ENCODE measurements around the gene ING1.
A peak's percentile ranks its signal among the peaks of the same experiment; 100 is the strongest.

Gene ING1

GRCh38 chr13:110713981-110714796, 689 bp downstream of the ING1 start:
- H3K27ac ChIP-seq (ENCODE audit: low read depth, low read length, poor library complexity, severe bottlenecking): peak overlapping the region; percentile 90
- H3K79me2 ChIP-seq (ENCODE audit: insufficient read depth, low read length): peaks cover 39% of the 10 kb centered on the region
- peak overlapping the region; percentile 67 for H3K4me2 ChIP-seq (ENCODE audit: low read length)
- no peak overlapping the region for H2AFZ ChIP-seq (ENCODE audit: low read length)
- peaks cover 32% of the 10 kb centered on the region for H3K4me1 ChIP-seq (ENCODE audit: insufficient read depth, low read length, severe bottlenecking)
- no peaks in the 10 kb centered on the region for H3K9me2 ChIP-seq (ENCODE audit: low read depth, low read length)
- peaks cover 8% of the 10 kb centered on the region; the same call in 1 of the 2 replicates for H4K20me1 ChIP-seq (ENCODE audit: insufficient read depth, low read length)
- H3K27me3 ChIP-seq (ENCODE audit: insufficient read depth, low read length): no peaks in the 10 kb centered on the region
- H3K9me3 ChIP-seq (ENCODE audit: low read length): no peaks in the 10 kb centered on the region
- peak overlapping the region; percentile 88 for H3K9ac ChIP-seq (ENCODE audit: low read length)
- peaks cover 5% of the 10 kb centered on the region for H3K36me3 ChIP-seq (ENCODE audit: insufficient read depth, low read length)
- TF ChIP-seq CTCF (IDR thresholded peaks at IDR 0.05; ENCODE audit: low read length): peak; percentile 28; the same call in 1 of the 2 replicates
- TF ChIP-seq EZH2 (IDR thresholded peaks at IDR 0.05; ENCODE audit: borderline replicate concordance, low read length): no peak
- H3F3A ChIP-seq (ENCODE audit: insufficient read depth, low read length): no peaks in the 10 kb centered on the region; the same call in 1 of the 2 replicates
- H3K4me3 ChIP-seq (ENCODE audit: low read depth, low read length, poor library complexity, severe bottlenecking): peak overlapping the region; percentile 78

DNA sequence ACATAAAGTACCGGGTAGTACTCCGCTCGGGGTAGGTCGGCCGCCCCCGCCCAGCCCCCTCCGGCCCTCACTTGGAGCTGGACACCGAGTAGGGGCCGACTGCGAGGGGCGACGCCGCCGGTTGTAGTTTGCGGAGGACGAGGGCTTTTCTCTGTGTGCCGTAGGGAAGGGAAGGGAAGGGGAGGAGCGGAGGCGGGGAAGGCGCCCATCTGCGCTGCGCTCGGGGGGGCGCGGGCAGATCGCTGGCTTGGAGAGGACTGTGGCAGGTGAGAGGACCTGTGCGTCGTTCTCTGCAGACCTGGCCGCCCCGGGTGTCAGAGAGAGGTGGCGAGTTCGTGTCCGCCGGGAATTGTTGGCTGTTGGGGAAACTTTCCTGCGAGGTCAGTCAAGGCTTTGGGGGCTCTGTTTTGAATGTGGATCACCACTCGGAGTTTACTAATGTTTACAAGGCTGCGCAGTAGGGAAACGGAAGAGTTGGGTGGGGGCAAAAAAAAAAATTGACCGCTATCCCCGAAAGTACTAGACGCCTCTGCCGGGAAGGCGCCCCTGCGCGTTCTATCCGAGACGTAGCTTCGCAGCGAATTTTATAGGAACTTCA, 1.4 kb downstream of the ING1 start:
- peak overlapping the region; percentile 88 for H3K9ac ChIP-seq (ENCODE audit: low read length)
- TF ChIP-seq EZH2 (IDR thresholded peaks at IDR 0.05; ENCODE audit: borderline replicate concordance, low read length) (no peak), CTCF (IDR thresholded peaks at IDR 0.05; ENCODE audit: low read length) (no peak; the same call in 1 of the 2 replicates)
- peaks cover 8% of the 10 kb centered on the region; the same call in 1 of the 2 replicates for H4K20me1 ChIP-seq (ENCODE audit: insufficient read depth, low read length)
- no peaks in the 10 kb centered on the region for H3K27me3 ChIP-seq (ENCODE audit: insufficient read depth, low read length)
- peaks cover 32% of the 10 kb centered on the region for H3K4me1 ChIP-seq (ENCODE audit: insufficient read depth, low read length, severe bottlenecking)
- no peak overlapping the region for H2AFZ ChIP-seq (ENCODE audit: low read length)
- H3K4me3 ChIP-seq (ENCODE audit: low read depth, low read length, poor library complexity, severe bottlenecking): peak overlapping the region; percentile 78
- H3K9me2 ChIP-seq (ENCODE audit: low read depth, low read length): no peaks in the 10 kb centered on the region
- H3K4me2 ChIP-seq (ENCODE audit: low read length): peak overlapping the region; percentile 67
- no peaks in the 10 kb centered on the region for H3K9me3 ChIP-seq (ENCODE audit: low read length)
- no peaks in the 10 kb centered on the region; the same call in 1 of the 2 replicates for H3F3A ChIP-seq (ENCODE audit: insufficient read depth, low read length)
- peaks cover 46% of the 10 kb centered on the region for H3K79me2 ChIP-seq (ENCODE audit: insufficient read depth, low read length)
- H3K27ac ChIP-seq (ENCODE audit: low read depth, low read length, poor library complexity, severe bottlenecking): peak overlapping the region; percentile 90
- H3K36me3 ChIP-seq (ENCODE audit: insufficient read depth, low read length): peaks cover 12% of the 10 kb centered on the region

DNA sequence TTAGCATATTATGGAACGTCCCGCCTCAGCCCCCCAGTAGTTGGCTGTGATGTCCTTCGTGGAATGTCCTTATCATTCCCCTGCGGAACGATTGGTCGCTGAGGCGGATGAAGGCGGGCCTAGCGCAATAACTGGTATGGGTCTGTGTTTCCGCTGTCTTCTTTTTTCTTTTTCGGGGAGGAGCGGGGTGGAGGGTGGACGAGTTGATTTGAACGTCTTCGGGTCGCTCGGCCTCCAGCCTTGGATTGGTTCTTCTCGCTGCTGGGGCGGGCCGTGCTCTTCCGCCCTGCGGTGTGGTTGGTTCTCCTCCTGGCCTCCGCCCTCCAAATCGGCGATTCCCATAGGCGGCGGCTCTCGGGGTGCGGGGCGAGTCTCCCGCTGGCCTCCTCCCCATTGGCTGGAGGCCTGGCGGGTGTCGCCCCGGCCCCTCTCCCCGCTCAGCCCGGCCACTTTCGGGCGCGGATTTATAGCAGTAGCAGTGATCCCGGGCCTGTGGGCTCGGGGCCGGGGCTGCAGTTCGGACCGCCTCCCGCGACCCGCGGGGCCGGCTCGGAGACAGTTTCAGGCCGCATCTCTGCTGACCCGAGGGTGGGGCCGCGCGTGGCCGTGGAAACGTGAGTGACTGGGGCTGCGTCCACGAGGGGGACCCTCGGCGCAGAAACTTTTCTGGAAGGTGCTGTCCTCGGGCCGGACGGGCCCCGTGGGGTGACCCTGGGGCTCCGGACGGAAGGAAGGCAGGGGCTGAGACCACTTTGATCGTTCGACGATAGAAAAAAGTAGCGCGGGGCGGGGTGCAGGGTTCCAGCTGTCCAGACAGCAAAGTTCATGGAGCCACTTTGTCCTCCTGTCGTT, 2.1 kb downstream of the ING1 start:
- H3K9ac ChIP-seq (ENCODE audit: low read length): peak overlapping the region; percentile 91
- H2AFZ ChIP-seq (ENCODE audit: low read length): no peak overlapping the region
- H3K27me3 ChIP-seq (ENCODE audit: insufficient read depth, low read length): no peaks in the 10 kb centered on the region

More for the DNA sequence above, 2.1 kb downstream of the ING1 start:
- H3K4me3 ChIP-seq (ENCODE audit: low read depth, low read length, poor library complexity, severe bottlenecking): peak overlapping the region; percentile 87
- H3K4me2 ChIP-seq (ENCODE audit: low read length): peak overlapping the region; percentile 92
- no peaks in the 10 kb centered on the region; the same call in 1 of the 2 replicates for H3F3A ChIP-seq (ENCODE audit: insufficient read depth, low read length)
- peak overlapping the region; percentile 90 for H3K27ac ChIP-seq (ENCODE audit: low read depth, low read length, poor library complexity, severe bottlenecking)
- no peaks in the 10 kb centered on the region for H3K9me2 ChIP-seq (ENCODE audit: low read depth, low read length)
- H3K9me3 ChIP-seq (ENCODE audit: low read length): no peaks in the 10 kb centered on the region
- H3K79me2 ChIP-seq (ENCODE audit: insufficient read depth, low read length): peaks cover 54% of the 10 kb centered on the region
- peaks cover 19% of the 10 kb centered on the region for H3K36me3 ChIP-seq (ENCODE audit: insufficient read depth, low read length)
- TF ChIP-seq CTCF (IDR thresholded peaks at IDR 0.05; ENCODE audit: low read length) (peak; percentile 33; the same call in 1 of the 2 replicates), EZH2 (IDR thresholded peaks at IDR 0.05; ENCODE audit: borderline replicate concordance, low read length) (no peak)
- H3K4me1 ChIP-seq (ENCODE audit: insufficient read depth, low read length, severe bottlenecking): peaks cover 32% of the 10 kb centered on the region
- peaks cover 12% of the 10 kb centered on the region; the same call in 1 of the 2 replicates for H4K20me1 ChIP-seq (ENCODE audit: insufficient read depth, low read length)

All from OCI-LY1 (cell line).